IMR-90 (cell line): ENCODE results near the gene COCH. TPM values are rescaled to one million over a fixed set of nuclear protein-coding genes. Genes with fewer than 3 reads are reported as not detected.

Experiments used
- ATAC-seq: fragments of 200-7000 bp; cut with Tn5 transposase; 2 replicates; pipeline ENCODE4 v1.9.1; 2020; ENCODE audit warnings: low read depth, mild to moderate bottlenecking, moderate library complexity
- BruUV-seq: library from RNA; stranded (reverse); fragments of 400-500 nt; replicated peaks from 2 replicates; lab custom pipeline; 2021; lab: Mats Ljungman, UMichigan
- CTCF ChIA-PET: fragments of 300-600 bp; formaldehyde crosslinking; extraction: SDS; loops from one replicate; lab custom pipeline; 2021; ENCODE audit warnings: antibody characterized with exemption; lab: Yijun Ruan, JAX
- POLR2A ChIA-PET: fragments of 300-600 bp; sonication (Branson Sonifier 250); formaldehyde crosslinking; loops from one replicate; lab custom pipeline; 2022; ENCODE audit warnings: antibody characterized with exemption; ENCODE audit not compliant: unreplicated experiment; lab: Charles Lee
- DNase-seq: peaks from one replicate; pipeline ENCODE4 v3.0.0; 2013
- H2AFZ ChIP-seq: replicated peaks from 2 replicates; pipeline ENCODE3; 2013; ENCODE audit warnings: low read length, mild to moderate bottlenecking; ENCODE audit not compliant: poor library complexity
- H2AK5ac ChIP-seq: 2 replicates; pipeline ENCODE4 v1.6.1; 2013; ENCODE audit warnings: low read depth, low read length, inconsistent platforms
- H2AK9ac ChIP-seq: replicated peaks from 2 replicates; pipeline ENCODE3; 2013; ENCODE audit warnings: mild to moderate bottlenecking, low read depth, low read length, moderate library complexity; ENCODE audit not compliant: poor library complexity
- H2BK120ac ChIP-seq: 2 replicates; pipeline ENCODE4 v1.6.1; 2013; ENCODE audit warnings: low read depth, low read length, inconsistent platforms
- H2BK15ac ChIP-seq: 3 replicates; pipeline ENCODE4 v1.6.1; 2013; ENCODE audit warnings: low read depth, low read length, inconsistent platforms
- H2BK20ac ChIP-seq: 2 replicates; pipeline ENCODE4 v1.6.1; 2013; ENCODE audit warnings: low read depth, mild to moderate bottlenecking, inconsistent platforms, low read length, moderate library complexity
- H2BK5ac ChIP-seq: 2 replicates; pipeline ENCODE4 v1.6.1; 2013; ENCODE audit warnings: mild to moderate bottlenecking, low read depth, low read length, inconsistent platforms; ENCODE audit not compliant: poor library complexity, severe bottlenecking
- H3K14ac ChIP-seq: replicated peaks from 2 replicates; pipeline ENCODE4 v1.6.1; 2013; ENCODE audit warnings: low read depth, low read length, inconsistent platforms
- H3K18ac ChIP-seq: 2 replicates; pipeline ENCODE4 v1.6.1; 2013; ENCODE audit warnings: low read depth, low read length, control low read depth
- H3K23ac ChIP-seq: 2 replicates; pipeline ENCODE4 v1.6.1; 2013; ENCODE audit warnings: low read depth, low read length, inconsistent platforms
- H3K27ac ChIP-seq: 2 replicates; pipeline ENCODE4 v1.5.1; 2013; ENCODE audit warnings: mild to moderate bottlenecking, control low read depth, low read length; ENCODE audit not compliant: insufficient read depth
- H3K27me3 ChIP-seq: 2 replicates; pipeline ENCODE4 v1.6.1; 2013; ENCODE audit warnings: low read length; ENCODE audit not compliant: control insufficient read depth, insufficient read depth
- H3K36me3 ChIP-seq: 2 replicates; pipeline ENCODE4 v1.6.1; 2013; ENCODE audit warnings: low read length, mixed read lengths; ENCODE audit not compliant: control insufficient read depth, insufficient read depth
- H3K4ac ChIP-seq: 2 replicates; pipeline ENCODE4 v1.6.1; 2013; ENCODE audit warnings: low read depth, low read length, inconsistent platforms
- H3K4me1 ChIP-seq: 2 replicates; pipeline ENCODE4 v1.6.1; 2013; ENCODE audit warnings: low read length, mixed read lengths; ENCODE audit not compliant: control insufficient read depth, insufficient read depth
- H3K4me2 ChIP-seq: 2 replicates; pipeline ENCODE4 v1.6.1; 2013; ENCODE audit warnings: low read depth, mild to moderate bottlenecking, control low read depth, low read length, moderate library complexity
- H3K4me3 ChIP-seq: 2 replicates; pipeline ENCODE4 v1.5.1; 2013; ENCODE audit warnings: low read depth, mild to moderate bottlenecking, control low read depth, low read length, moderate library complexity; ENCODE audit not compliant: insufficient read depth
- H3K56ac ChIP-seq: 2 replicates; pipeline ENCODE4 v1.6.1; 2013; ENCODE audit warnings: low read length, inconsistent platforms; ENCODE audit not compliant: insufficient read depth; ENCODE audit errors: extremely low read depth
- H3K79me1 ChIP-seq, 2 experiments: 2 replicates each; pipeline ENCODE4 v1.6.1; 2013; ENCODE audit warnings: low read length in 2 of 2, inconsistent platforms in 1 of 2, low read depth in 1 of 2
- H3K9ac ChIP-seq: 2 replicates; pipeline ENCODE4 v1.6.1; 2013; ENCODE audit warnings: low read depth, low read length, control low read depth
- H3K9me1 ChIP-seq: 2 replicates; pipeline ENCODE4 v1.6.1; 2013; ENCODE audit warnings: low read length, inconsistent platforms; ENCODE audit not compliant: insufficient read depth
- H3K9me3 ChIP-seq: 2 replicates; pipeline ENCODE4 v1.6.1; 2013; ENCODE audit warnings: low read length; ENCODE audit not compliant: control insufficient read depth, insufficient read depth
- H4K20me1 ChIP-seq: 2 replicates; pipeline ENCODE4 v1.6.1; 2013; ENCODE audit warnings: low read length, inconsistent platforms; ENCODE audit not compliant: insufficient read depth
- H4K5ac ChIP-seq: 2 replicates; pipeline ENCODE4 v1.6.1; 2013; ENCODE audit warnings: mild to moderate bottlenecking, low read depth, low read length, control low read depth
- H4K8ac ChIP-seq, 2 experiments: 2 replicates each; pipeline ENCODE4 v1.6.1; 2013; ENCODE audit warnings: low read depth in 2 of 2, low read length in 2 of 2, control low read depth in 1 of 2, inconsistent platforms in 1 of 2
- H4K91ac ChIP-seq: 2 replicates; pipeline ENCODE4 v1.6.1; 2013; ENCODE audit warnings: low read depth, low read length, inconsistent platforms; ENCODE audit not compliant: insufficient read depth
- BHLHE40 ChIP-seq: fragments of 150-350 bp; IDR thresholded peaks from 2 replicates; pipeline ENCODE4 v1.6.1; 2016; ENCODE audit warnings: mild to moderate bottlenecking, low read depth, low read length
- CEBPB ChIP-seq: IDR thresholded peaks from 2 replicates; pipeline ENCODE4 v1.6.1; 2012; ENCODE audit warnings: low read depth, low read length, improper control_type of control experiment
- CHD1 ChIP-seq: IDR thresholded peaks from 2 replicates; pipeline ENCODE4 v1.6.1; 2012; ENCODE audit warnings: low read depth, low read length, improper control_type of control experiment
- ELK1 ChIP-seq: fragments of 150-350 bp; IDR thresholded peaks from 2 replicates; pipeline ENCODE4 v1.6.1; 2016; ENCODE audit warnings: low read depth, mild to moderate bottlenecking, low read length, moderate library complexity, borderline replicate concordance
- FOS ChIP-seq: fragments of 150-350 bp; IDR thresholded peaks from 2 replicates; pipeline ENCODE4 v1.6.1; 2016; ENCODE audit warnings: low read depth, low read length
- MAFK ChIP-seq: IDR thresholded peaks from 2 replicates; pipeline ENCODE4 v1.6.1; 2012; ENCODE audit warnings: low read depth, low read length, improper control_type of control experiment
- MAZ ChIP-seq: IDR thresholded peaks from 2 replicates; pipeline ENCODE4 v1.6.1; 2012; ENCODE audit warnings: low read depth, mild to moderate bottlenecking, low read length, improper control_type of control experiment, moderate library complexity, borderline replicate concordance
- NFE2L2 ChIP-seq: fragments of 150-350 bp; IDR thresholded peaks from 2 replicates; pipeline ENCODE4 v1.6.1; 2016; ENCODE audit warnings: low read depth, mild to moderate bottlenecking, low read length
- POLR2A ChIP-seq: IDR thresholded peaks from 2 replicates; pipeline ENCODE4 v1.6.1; 2012; ENCODE audit warnings: mild to moderate bottlenecking, low read depth, low read length
- RAD21 ChIP-seq: IDR thresholded peaks from 2 replicates; pipeline ENCODE4 v1.6.1; 2012; ENCODE audit warnings: low read length, improper control_type of control experiment
- RFX5 ChIP-seq: IDR thresholded peaks from 2 replicates; pipeline ENCODE4 v1.8.0; 2012; ENCODE audit warnings: low read depth, mild to moderate bottlenecking, low read length, moderate library complexity
- SMC3 ChIP-seq: fragments of 150-350 bp; IDR thresholded peaks from 2 replicates; pipeline ENCODE4 v1.6.1; 2016; ENCODE audit warnings: low read depth, mild to moderate bottlenecking, antibody characterized with exemption, low read length, moderate library complexity
- WGBS, 2 experiments: methylation state at CpG; one replicate each; pipeline versions ENCODE4 v1.1.5 to v1.1.7; 2013; ENCODE audit warnings: missing lambda C conversion rate in 2 of 2; ENCODE audit not compliant: insufficient read length in 1 of 2; ENCODE audit errors: extremely low coverage in 2 of 2; 5-methylcytosine and 5-hydroxymethylcytosine counted together
- dilution Hi-C: fragments of 300-500 bp; cut with HindIII; formaldehyde crosslinking; loops from one replicate; pipeline ENCODE4 v1.14.3; 2018; ENCODE audit warnings: low sequenced_read_pairs; ENCODE audit not compliant: unreplicated experiment
- in situ Hi-C: fragments of 300-500 bp; cut with MboI; formaldehyde crosslinking; loops from 3 replicates; pipeline ENCODE4 v1.14.3; 2019; ENCODE audit warnings: low sequenced_read_pairs, inconsistent platforms, mixed read lengths
- intact Hi-C: fragments of 100-400 bp; cut with micrococcal nuclease; formaldehyde crosslinking; loops from 2 replicates; pipeline ENCODE4 v1.10.0; 2022
- polyA plus RNA-seq, 3 experiments: library from polyadenylated mRNA; depleted of rRNA; stranded (reverse); fragments of >200 nt; gene quantifications; 2 replicates each; pipeline ENCODE4 v1.2.3, GENCODE V29; 2012; ENCODE audit warnings: low replicate concordance in 1 of 3
- total RNA-seq: library from RNA; depleted of rRNA; stranded (reverse); fragments of >200 nt; gene quantifications from 2 replicates; pipeline ENCODE4 v1.2.3, GENCODE V29; 2012
- TF ChIP-seq, protein P1 (sequence below): fragments of 150-350 bp; IDR thresholded peaks from 2 replicates; pipeline ENCODE4 v1.6.1; 2017; ENCODE audit warnings: mild to moderate bottlenecking, antibody characterized with exemption, low read length, low read depth

COCH gene
- total and polyA plus RNA-seq, 2 of the 4 experiments (the other 2 are of a cell fraction): 0.17 to 0.18 TPM

DNA sequence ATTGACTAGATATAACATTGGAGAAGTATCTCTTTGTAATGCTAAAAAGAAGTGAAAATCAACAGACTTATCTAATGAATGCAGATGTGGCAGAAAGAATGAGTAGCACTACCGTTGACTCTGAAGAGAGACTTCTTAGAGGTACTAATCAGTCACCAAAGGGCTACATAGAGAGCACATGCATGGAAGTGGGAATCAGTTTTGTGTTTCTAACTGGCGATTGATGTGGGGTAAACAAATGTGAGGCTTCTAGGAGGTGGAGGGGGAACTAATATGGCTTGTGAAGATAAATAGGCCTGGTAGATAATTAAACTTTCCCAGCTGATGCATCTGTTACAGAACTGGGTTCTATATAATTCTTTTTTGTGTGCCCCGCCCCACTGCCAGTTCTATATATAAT lies 10.5 kb downstream of the COCH start:
- Histone ChIP-seq H2BK15ac (no peak overlapping the region), H2AK5ac (no peak overlapping the region), H3K9me3 (no peaks in the 10 kb centered on the region), H2BK120ac (no peak overlapping the region), H4K20me1 (no peaks in the 10 kb centered on the region), H4K91ac (no peak overlapping the region), H2BK5ac (no peak overlapping the region), H3K4me3 (no peak overlapping the region), H3K14ac (no peak overlapping the region), H4K5ac (no peak overlapping the region), H4K8ac (no peak overlapping the region), H3K4ac (no peak overlapping the region), H3K23ac (no peak overlapping the region), H3K18ac (no peak overlapping the region), H3K27me3 (no peaks in the 10 kb centered on the region), H3K4me2 (no peak overlapping the region), H3K4me1 (peaks cover 2% of the 10 kb centered on the region; the same call in 1 of the 2 replicates), H3K9me1 (no peaks in the 10 kb centered on the region; the same call in 1 of the 2 replicates), H3K56ac (no peak overlapping the region), H2AFZ (no peak overlapping the region), H3K36me3 (no peaks in the 10 kb centered on the region), H3K27ac (no peak overlapping the region), H2AK9ac (no peak overlapping the region), H3K9ac (no peak overlapping the region), H2BK20ac (no peak overlapping the region), H3K79me1 (no peaks in the 10 kb centered on the region)
- DNase-seq (no peak), ATAC-seq (no peak)
- POLR2A ChIA-PET: no interaction called here
- CTCF ChIA-PET: no interaction called here
- intact Hi-C loops (no loop called here), in situ Hi-C loops (no loop called here), dilution Hi-C loops (no loop called here)
- BruUV-seq: no TSS peak
- TF ChIP-seq MAZ (no peak), MAFK (no peak), BHLHE40 (no peak), CEBPB (no peak), SMC3 (no peak), CHD1 (no peak), POLR2A (no peak), NFE2L2 (no peak), ELK1 (no peak), RFX5 (no peak), FOS (no peak), RAD21 (no peak)
- TF ChIP-seq, protein P1, sequence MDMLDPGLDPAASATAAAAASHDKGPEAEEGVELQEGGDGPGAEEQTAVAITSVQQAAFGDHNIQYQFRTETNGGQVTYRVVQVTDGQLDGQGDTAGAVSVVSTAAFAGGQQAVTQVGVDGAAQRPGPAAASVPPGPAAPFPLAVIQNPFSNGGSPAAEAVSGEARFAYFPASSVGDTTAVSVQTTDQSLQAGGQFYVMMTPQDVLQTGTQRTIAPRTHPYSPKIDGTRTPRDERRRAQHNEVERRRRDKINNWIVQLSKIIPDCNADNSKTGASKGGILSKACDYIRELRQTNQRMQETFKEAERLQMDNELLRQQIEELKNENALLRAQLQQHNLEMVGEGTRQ: no peak
- 89% methylated on average over 1 of the region's 3 CpGs; no CpG with 5 or more reads in 1 of the 2 experiments for WGBS, 2 experiments
